IMR-90 (cell line): ENCODE data around the gene CRLF1. TPM values are rescaled to one million over a fixed set of nuclear protein-coding genes. Genes with fewer than 3 reads are reported as not detected.

Experiments
- ATAC-seq: fragments of 200-7000 bp; cut with Tn5 transposase; 2 replicates; pipeline ENCODE4 v1.9.1; 2020; ENCODE audit warnings: low read depth, mild to moderate bottlenecking, moderate library complexity
- BruUV-seq: library from RNA; stranded (reverse); fragments of 400-500 nt; replicated peaks from 2 replicates; lab custom pipeline; 2021; lab: Mats Ljungman, UMichigan
- CTCF ChIA-PET: fragments of 300-600 bp; formaldehyde crosslinking; extraction: SDS; loops from one replicate; lab custom pipeline; 2021; ENCODE audit warnings: antibody characterized with exemption; lab: Yijun Ruan, JAX
- POLR2A ChIA-PET: fragments of 300-600 bp; sonication (Branson Sonifier 250); formaldehyde crosslinking; loops from one replicate; lab custom pipeline; 2022; ENCODE audit warnings: antibody characterized with exemption; ENCODE audit not compliant: unreplicated experiment; lab: Charles Lee
- DNase-seq: peaks from one replicate; pipeline ENCODE4 v3.0.0; 2013
- H2AFZ ChIP-seq: replicated peaks from 2 replicates; pipeline ENCODE3; 2013; ENCODE audit warnings: low read length, mild to moderate bottlenecking; ENCODE audit not compliant: poor library complexity
- H2AK5ac ChIP-seq: 2 replicates; pipeline ENCODE4 v1.6.1; 2013; ENCODE audit warnings: low read depth, low read length, inconsistent platforms
- H2AK9ac ChIP-seq: replicated peaks from 2 replicates; pipeline ENCODE3; 2013; ENCODE audit warnings: mild to moderate bottlenecking, low read depth, low read length, moderate library complexity; ENCODE audit not compliant: poor library complexity
- H2BK120ac ChIP-seq: 2 replicates; pipeline ENCODE4 v1.6.1; 2013; ENCODE audit warnings: low read depth, low read length, inconsistent platforms
- H2BK15ac ChIP-seq: 3 replicates; pipeline ENCODE4 v1.6.1; 2013; ENCODE audit warnings: low read depth, low read length, inconsistent platforms
- H2BK20ac ChIP-seq: 2 replicates; pipeline ENCODE4 v1.6.1; 2013; ENCODE audit warnings: low read depth, mild to moderate bottlenecking, inconsistent platforms, low read length, moderate library complexity
- H2BK5ac ChIP-seq: 2 replicates; pipeline ENCODE4 v1.6.1; 2013; ENCODE audit warnings: mild to moderate bottlenecking, low read depth, low read length, inconsistent platforms; ENCODE audit not compliant: poor library complexity, severe bottlenecking
- H3K14ac ChIP-seq: replicated peaks from 2 replicates; pipeline ENCODE4 v1.6.1; 2013; ENCODE audit warnings: low read depth, low read length, inconsistent platforms
- H3K18ac ChIP-seq: 2 replicates; pipeline ENCODE4 v1.6.1; 2013; ENCODE audit warnings: low read depth, low read length, control low read depth
- H3K23ac ChIP-seq: 2 replicates; pipeline ENCODE4 v1.6.1; 2013; ENCODE audit warnings: low read depth, low read length, inconsistent platforms
- H3K27ac ChIP-seq: 2 replicates; pipeline ENCODE4 v1.5.1; 2013; ENCODE audit warnings: mild to moderate bottlenecking, control low read depth, low read length; ENCODE audit not compliant: insufficient read depth
- H3K27me3 ChIP-seq: 2 replicates; pipeline ENCODE4 v1.6.1; 2013; ENCODE audit warnings: low read length; ENCODE audit not compliant: control insufficient read depth, insufficient read depth
- H3K36me3 ChIP-seq: 2 replicates; pipeline ENCODE4 v1.6.1; 2013; ENCODE audit warnings: low read length, mixed read lengths; ENCODE audit not compliant: control insufficient read depth, insufficient read depth
- H3K4ac ChIP-seq: 2 replicates; pipeline ENCODE4 v1.6.1; 2013; ENCODE audit warnings: low read depth, low read length, inconsistent platforms
- H3K4me1 ChIP-seq: 2 replicates; pipeline ENCODE4 v1.6.1; 2013; ENCODE audit warnings: low read length, mixed read lengths; ENCODE audit not compliant: control insufficient read depth, insufficient read depth
- H3K4me2 ChIP-seq: 2 replicates; pipeline ENCODE4 v1.6.1; 2013; ENCODE audit warnings: low read depth, mild to moderate bottlenecking, control low read depth, low read length, moderate library complexity
- H3K4me3 ChIP-seq: 2 replicates; pipeline ENCODE4 v1.5.1; 2013; ENCODE audit warnings: low read depth, mild to moderate bottlenecking, control low read depth, low read length, moderate library complexity; ENCODE audit not compliant: insufficient read depth
- H3K56ac ChIP-seq: 2 replicates; pipeline ENCODE4 v1.6.1; 2013; ENCODE audit warnings: low read length, inconsistent platforms; ENCODE audit not compliant: insufficient read depth; ENCODE audit errors: extremely low read depth
- H3K79me1 ChIP-seq, 2 experiments: 2 replicates each; pipeline ENCODE4 v1.6.1; 2013; ENCODE audit warnings: low read length in 2 of 2, inconsistent platforms in 1 of 2, low read depth in 1 of 2
- H3K9ac ChIP-seq: 2 replicates; pipeline ENCODE4 v1.6.1; 2013; ENCODE audit warnings: low read depth, low read length, control low read depth
- H3K9me1 ChIP-seq: 2 replicates; pipeline ENCODE4 v1.6.1; 2013; ENCODE audit warnings: low read length, inconsistent platforms; ENCODE audit not compliant: insufficient read depth
- H3K9me3 ChIP-seq: 2 replicates; pipeline ENCODE4 v1.6.1; 2013; ENCODE audit warnings: low read length; ENCODE audit not compliant: control insufficient read depth, insufficient read depth
- H4K20me1 ChIP-seq: 2 replicates; pipeline ENCODE4 v1.6.1; 2013; ENCODE audit warnings: low read length, inconsistent platforms; ENCODE audit not compliant: insufficient read depth
- H4K5ac ChIP-seq: 2 replicates; pipeline ENCODE4 v1.6.1; 2013; ENCODE audit warnings: mild to moderate bottlenecking, low read depth, low read length, control low read depth
- H4K8ac ChIP-seq, 2 experiments: 2 replicates each; pipeline ENCODE4 v1.6.1; 2013; ENCODE audit warnings: low read depth in 2 of 2, low read length in 2 of 2, control low read depth in 1 of 2, inconsistent platforms in 1 of 2
- H4K91ac ChIP-seq: 2 replicates; pipeline ENCODE4 v1.6.1; 2013; ENCODE audit warnings: low read depth, low read length, inconsistent platforms; ENCODE audit not compliant: insufficient read depth
- BHLHE40 ChIP-seq: fragments of 150-350 bp; IDR thresholded peaks from 2 replicates; pipeline ENCODE4 v1.6.1; 2016; ENCODE audit warnings: mild to moderate bottlenecking, low read depth, low read length
- FOS ChIP-seq: fragments of 150-350 bp; IDR thresholded peaks from 2 replicates; pipeline ENCODE4 v1.6.1; 2016; ENCODE audit warnings: low read depth, low read length
- MAFK ChIP-seq: IDR thresholded peaks from 2 replicates; pipeline ENCODE4 v1.6.1; 2012; ENCODE audit warnings: low read depth, low read length, improper control_type of control experiment
- POLR2A ChIP-seq: IDR thresholded peaks from 2 replicates; pipeline ENCODE4 v1.6.1; 2012; ENCODE audit warnings: mild to moderate bottlenecking, low read depth, low read length
- RCOR1 ChIP-seq: IDR thresholded peaks from 2 replicates; pipeline ENCODE4 v1.6.1; 2012; ENCODE audit warnings: mild to moderate bottlenecking, low read length, improper control_type of control experiment; ENCODE audit not compliant: insufficient replicate concordance
- RFX5 ChIP-seq: IDR thresholded peaks from 2 replicates; pipeline ENCODE4 v1.8.0; 2012; ENCODE audit warnings: low read depth, mild to moderate bottlenecking, low read length, moderate library complexity
- SMC3 ChIP-seq: fragments of 150-350 bp; IDR thresholded peaks from 2 replicates; pipeline ENCODE4 v1.6.1; 2016; ENCODE audit warnings: low read depth, mild to moderate bottlenecking, antibody characterized with exemption, low read length, moderate library complexity
- WGBS, 2 experiments: methylation state at CpG; one replicate each; pipeline versions ENCODE4 v1.1.5 to v1.1.7; 2013; ENCODE audit warnings: missing lambda C conversion rate in 2 of 2; ENCODE audit not compliant: insufficient read length in 1 of 2; ENCODE audit errors: extremely low coverage in 2 of 2; 5-methylcytosine and 5-hydroxymethylcytosine counted together
- dilution Hi-C: fragments of 300-500 bp; cut with HindIII; formaldehyde crosslinking; loops from one replicate; pipeline ENCODE4 v1.14.3; 2018; ENCODE audit warnings: low sequenced_read_pairs; ENCODE audit not compliant: unreplicated experiment
- in situ Hi-C: fragments of 300-500 bp; cut with MboI; formaldehyde crosslinking; loops from 3 replicates; pipeline ENCODE4 v1.14.3; 2019; ENCODE audit warnings: low sequenced_read_pairs, inconsistent platforms, mixed read lengths
- intact Hi-C: fragments of 100-400 bp; cut with micrococcal nuclease; formaldehyde crosslinking; loops from 2 replicates; pipeline ENCODE4 v1.10.0; 2022
- polyA plus RNA-seq, 3 experiments: library from polyadenylated mRNA; depleted of rRNA; stranded (reverse); fragments of >200 nt; gene quantifications; 2 replicates each; pipeline ENCODE4 v1.2.3, GENCODE V29; 2012; ENCODE audit warnings: low replicate concordance in 1 of 3
- total RNA-seq: library from RNA; depleted of rRNA; stranded (reverse); fragments of >200 nt; gene quantifications from 2 replicates; pipeline ENCODE4 v1.2.3, GENCODE V29; 2012

Gene CRLF1
- total and polyA plus RNA-seq, 2 of the 4 experiments (the other 2 are of a cell fraction): 0.18 to 3.1 TPM

DNA sequence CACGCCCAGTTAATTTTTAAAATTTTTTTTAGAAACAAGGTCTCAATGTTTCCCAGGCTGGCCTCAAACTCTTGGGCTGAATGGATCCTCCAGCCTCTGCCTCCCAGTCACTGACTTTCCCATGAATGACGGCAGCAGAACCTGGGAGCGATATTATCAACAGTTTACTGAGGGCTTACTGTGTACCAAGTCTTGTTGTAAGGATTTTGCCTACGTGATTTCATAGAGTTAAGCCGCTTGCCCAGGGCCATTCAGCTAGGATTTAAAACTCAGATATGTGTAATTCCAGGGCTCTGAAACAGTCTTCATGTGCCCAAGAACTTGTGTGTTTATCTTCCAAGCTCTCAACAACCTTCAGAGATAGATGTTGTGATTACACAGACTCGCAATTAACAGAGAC lies 55.0 kb downstream of the CRLF1 start:
- no peaks in the 10 kb centered on the region for H4K20me1 ChIP-seq
- no peaks in the 10 kb centered on the region for H3K27me3 ChIP-seq
- no peaks in the 10 kb centered on the region for H3K36me3 ChIP-seq
- H3K4ac ChIP-seq: no peak overlapping the region
- TF ChIP-seq MAFK: no peak
- no peak for TF ChIP-seq SMC3
- no peak for TF ChIP-seq RCOR1
- TF ChIP-seq RFX5: no peak
- no peak for TF ChIP-seq BHLHE40
- no peak for TF ChIP-seq POLR2A
- TF ChIP-seq FOS: no peak
- no peaks in the 10 kb centered on the region for H3K9me3 ChIP-seq
- no peak overlapping the region for H2AK5ac ChIP-seq
- H2AFZ ChIP-seq: no peak overlapping the region
- no peak overlapping the region for H2BK5ac ChIP-seq
- BruUV-seq: no TSS peak
- no peak overlapping the region for H4K5ac ChIP-seq
- no peaks in the 10 kb centered on the region for H3K9me1 ChIP-seq
- DNase-seq (no peak), ATAC-seq (no peak)
- H2BK120ac ChIP-seq: no peak overlapping the region
- H3K14ac ChIP-seq: no peak overlapping the region
- H3K56ac ChIP-seq: no peak overlapping the region
- no peak overlapping the region for H2BK15ac ChIP-seq
- no peak overlapping the region for H3K27ac ChIP-seq
- H3K79me1 ChIP-seq: no peaks in the 10 kb centered on the region
- no peak overlapping the region for H3K23ac ChIP-seq
- no peaks in the 10 kb centered on the region for H3K4me1 ChIP-seq
- no peak overlapping the region for H3K4me2 ChIP-seq
- H2BK20ac ChIP-seq: no peak overlapping the region
- intact Hi-C loops: no loop called here
- H2AK9ac ChIP-seq: no peak overlapping the region
- H4K91ac ChIP-seq: no peak overlapping the region
- dilution Hi-C loops: no loop called here
- in situ Hi-C loops: no loop called here
- ChIA-PET CTCF (no interaction called here), POLR2A (no interaction called here)
- 64% methylated on average over 1 of the region's 6 CpGs; no CpG with 5 or more reads in 1 of the 2 experiments for WGBS, 2 experiments
- no peak overlapping the region for H3K4me3 ChIP-seq
- no peak overlapping the region for H3K9ac ChIP-seq
- H3K18ac ChIP-seq: no peak overlapping the region
- no peak overlapping the region for H4K8ac ChIP-seq
